Measurements from ENCODE around the gene LPCAT4.
A peak's percentile ranks its signal among the peaks of the same experiment; 100 is the strongest.

The LPCAT4 gene

GRCh38 chr15:34336231-34336990 lies 30.6 kb downstream of the LPCAT4 start:
- DNase-seq: no peak

DNA sequence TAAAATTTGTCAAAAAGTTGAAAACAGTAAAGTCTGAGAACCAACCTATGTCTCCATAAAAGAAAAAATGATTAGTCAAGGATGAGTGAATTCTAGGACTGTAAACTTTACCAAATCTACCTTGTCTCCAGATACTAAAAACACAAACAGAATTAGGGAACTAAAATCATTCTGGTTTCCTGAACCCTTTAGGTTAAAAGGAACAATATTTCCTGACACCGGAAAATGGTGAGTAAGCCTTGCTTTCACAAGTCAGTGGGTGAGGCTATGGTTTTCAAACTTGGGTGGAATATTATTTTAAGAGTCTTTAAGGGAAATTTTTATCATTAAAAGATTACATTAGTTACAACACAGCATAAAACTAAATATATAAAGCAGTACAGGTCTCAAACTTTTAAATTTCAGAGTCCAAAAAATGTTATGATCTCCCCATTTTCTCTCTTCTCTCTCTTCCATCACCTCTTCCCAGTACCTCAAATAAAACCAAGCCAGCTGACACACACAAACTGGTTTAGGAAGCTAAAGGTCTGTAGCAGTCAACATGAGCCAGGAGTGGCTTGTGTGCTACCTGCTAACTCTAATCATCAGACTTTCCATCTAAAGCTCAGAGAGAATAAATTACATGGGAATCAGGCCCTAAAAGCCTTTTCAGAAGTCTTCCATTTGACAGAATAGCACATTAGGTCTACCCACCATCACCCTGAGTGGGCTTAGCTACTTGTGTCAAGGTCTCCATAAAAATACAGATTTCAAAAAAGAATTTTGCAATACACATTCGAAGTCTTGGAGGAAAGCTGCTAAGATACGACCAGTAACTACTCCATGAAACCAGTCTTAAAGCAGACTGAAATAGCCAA lies 31.6 kb downstream of the LPCAT4 start:
- DNase-seq: no peak

DNA sequence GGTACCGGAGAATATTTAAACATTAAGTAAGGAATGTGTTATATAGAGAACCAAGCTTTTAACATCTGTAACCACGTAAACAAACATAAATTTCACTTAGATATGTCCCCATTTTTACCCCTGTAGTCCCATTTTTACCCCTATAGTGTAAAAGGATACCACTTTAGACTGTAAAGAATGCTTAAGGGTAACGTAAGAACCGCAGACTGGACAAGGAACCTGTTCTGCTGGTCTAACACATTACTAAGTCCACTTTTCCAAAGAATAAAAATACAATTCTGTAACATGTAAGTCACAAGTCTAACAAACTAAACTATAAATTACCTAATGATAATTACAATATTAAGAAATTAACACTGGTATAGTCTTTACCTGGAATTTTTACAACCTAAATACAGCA lies 32.3 kb downstream of the LPCAT4 start:
- no peak for DNase-seq

DNA sequence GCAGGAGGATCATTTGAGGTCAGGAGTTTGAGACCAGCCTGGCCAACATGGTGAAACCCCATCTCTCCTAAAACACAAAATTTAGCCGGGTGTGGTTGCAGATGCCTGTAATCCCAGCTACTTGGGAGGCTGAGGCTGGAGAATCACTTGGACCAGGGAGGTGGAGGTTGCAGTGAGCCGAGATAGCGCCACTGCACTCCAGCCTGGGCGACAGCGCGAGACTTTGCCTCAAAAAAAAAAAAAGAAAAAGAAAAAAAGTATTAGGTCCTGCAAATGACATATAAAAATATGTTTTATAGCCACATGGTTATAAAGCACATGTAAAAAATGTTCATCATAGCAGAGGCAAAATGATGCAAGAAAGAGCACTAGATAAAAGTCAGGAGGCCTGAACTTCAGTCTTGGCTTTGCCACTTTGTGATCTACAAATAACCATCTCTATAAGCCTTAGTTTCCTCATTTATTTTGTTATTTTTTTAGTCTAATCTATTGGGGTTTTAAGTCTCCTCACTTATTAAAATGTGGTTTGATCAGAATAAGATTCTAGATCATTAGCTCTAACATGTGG lies 34.4 kb downstream of the LPCAT4 start:
- no peak for DNase-seq

GRCh38 chr15:34331809-34332208 lies 35.2 kb downstream of the LPCAT4 start:
- no peak for DNase-seq

- no peak for DNase-seq
These were observed 36.7 kb downstream of the LPCAT4 start for GRCh38 chr15:34330279-34330678.

GRCh38 chr15:34329006-34329405 lies 38.0 kb downstream of the LPCAT4 start:
- DNase-seq: no peak

- DNase-seq: no peak
These were observed 39.1 kb downstream of the LPCAT4 start for GRCh38 chr15:34327906-34328305.

DNA sequence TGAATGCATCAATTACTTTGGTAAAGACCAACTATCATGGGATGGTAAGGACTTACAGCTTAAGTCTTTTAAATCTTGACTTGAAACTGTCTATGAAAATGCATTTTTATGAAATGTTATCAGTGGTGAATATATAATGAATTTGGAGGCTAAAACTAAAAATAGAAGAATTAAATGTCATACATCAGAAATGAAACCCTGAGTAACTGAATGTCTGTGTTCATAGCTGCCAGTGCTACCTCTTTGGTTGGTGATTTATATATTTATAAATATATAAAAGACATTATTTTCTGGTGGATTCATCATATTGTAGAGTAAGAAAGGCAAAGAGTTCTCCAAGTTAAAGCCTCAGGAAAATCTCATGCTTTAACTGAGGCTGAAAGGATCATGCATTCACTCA lies 41.6 kb downstream of the LPCAT4 start:
- no peak for DNase-seq

GRCh38 chr15:34324933-34325332 lies 42.1 kb downstream of the LPCAT4 start:
- DNase-seq: no peak

DNA sequence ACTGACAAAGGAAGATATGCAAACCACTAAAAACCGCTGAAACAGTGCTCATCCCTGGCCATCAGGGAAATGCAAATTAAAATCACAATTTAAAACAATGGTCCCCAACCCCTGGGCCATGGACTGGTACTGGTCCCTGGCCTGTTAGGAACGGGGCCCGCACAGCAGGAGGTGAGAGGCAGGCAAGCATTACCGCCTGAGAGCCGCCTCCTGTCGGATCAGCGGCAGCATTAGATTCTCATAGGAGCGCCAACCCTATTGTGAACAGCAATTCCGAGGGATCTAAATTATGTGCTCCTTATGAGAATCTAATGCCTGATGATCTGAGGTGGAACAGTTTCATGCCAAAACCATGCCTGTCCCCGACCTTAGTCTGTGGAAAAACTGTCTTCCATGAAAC lies 43.8 kb downstream of the LPCAT4 start:
- DNase-seq: no peak

GRCh38 chr15:34318277-34319079 lies 48.5 kb downstream of the LPCAT4 start:
- DNase-seq: peak; percentile 24

GRCh38 chr15:34314491-34315490 lies 52.2 kb downstream of the LPCAT4 start:
- no peak for DNase-seq

DNA sequence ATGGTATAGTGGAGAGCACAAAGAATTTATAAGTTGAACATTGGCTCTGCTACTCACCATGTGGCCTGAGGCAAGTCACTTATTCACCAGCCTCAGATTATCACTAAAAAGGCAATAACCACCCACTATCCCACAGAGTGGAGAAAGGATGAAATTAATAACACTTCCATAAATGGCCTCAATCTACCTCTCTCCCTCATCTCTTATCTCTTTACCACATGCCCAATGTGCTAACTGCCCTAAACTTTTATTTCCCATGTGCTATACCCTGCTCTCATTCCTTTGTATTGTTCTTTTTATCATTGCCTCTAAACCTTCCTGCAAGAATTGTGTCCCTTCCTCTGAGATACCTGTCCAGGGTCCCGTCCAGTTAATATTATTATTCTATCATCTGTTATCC lies 55.4 kb downstream of the LPCAT4 start:
- DNase-seq: no peak

Measured in NCI-H1048 (cell line).